Gastroesophageal sphincter (tissue), 3 donors: Measurements from ENCODE around the gene RBM33.

Experiments
- POLR2A ChIP-seq, 2 donors: fragments of 450-650 bp; IDR thresholded peaks; one replicate each; pipeline ENCODE4 v1.6.1; 2017; ENCODE audit warnings: antibody characterized with exemption in 2 of 2, mild to moderate bottlenecking in 2 of 2, moderate library complexity in 1 of 2
- POLR2AphosphoS5 ChIP-seq: sonication (generic); formaldehyde crosslinking; IDR thresholded peaks from one replicate; pipeline ENCODE4 v1.6.1; 2017; ENCODE audit warnings: antibody characterized with exemption
- TF ChIP-seq, protein P1 (sequence below), 4 experiments: fragments of 200-600 bp in 2 of 4; fragments of 450-650 bp in 2 of 4; sonication (generic) in 1 of 4; IDR thresholded peaks; one replicate each; pipeline ENCODE4 v1.5.1; 2017 to 2019; ENCODE audit warnings: antibody characterized with exemption in 4 of 4, mild to moderate bottlenecking in 2 of 4, moderate library complexity in 2 of 4

- TF ChIP-seq POLR2AphosphoS5 (no peak), POLR2A (IDR thresholded peaks at IDR 0.05) (no peak)
- TF ChIP-seq, protein P1, sequence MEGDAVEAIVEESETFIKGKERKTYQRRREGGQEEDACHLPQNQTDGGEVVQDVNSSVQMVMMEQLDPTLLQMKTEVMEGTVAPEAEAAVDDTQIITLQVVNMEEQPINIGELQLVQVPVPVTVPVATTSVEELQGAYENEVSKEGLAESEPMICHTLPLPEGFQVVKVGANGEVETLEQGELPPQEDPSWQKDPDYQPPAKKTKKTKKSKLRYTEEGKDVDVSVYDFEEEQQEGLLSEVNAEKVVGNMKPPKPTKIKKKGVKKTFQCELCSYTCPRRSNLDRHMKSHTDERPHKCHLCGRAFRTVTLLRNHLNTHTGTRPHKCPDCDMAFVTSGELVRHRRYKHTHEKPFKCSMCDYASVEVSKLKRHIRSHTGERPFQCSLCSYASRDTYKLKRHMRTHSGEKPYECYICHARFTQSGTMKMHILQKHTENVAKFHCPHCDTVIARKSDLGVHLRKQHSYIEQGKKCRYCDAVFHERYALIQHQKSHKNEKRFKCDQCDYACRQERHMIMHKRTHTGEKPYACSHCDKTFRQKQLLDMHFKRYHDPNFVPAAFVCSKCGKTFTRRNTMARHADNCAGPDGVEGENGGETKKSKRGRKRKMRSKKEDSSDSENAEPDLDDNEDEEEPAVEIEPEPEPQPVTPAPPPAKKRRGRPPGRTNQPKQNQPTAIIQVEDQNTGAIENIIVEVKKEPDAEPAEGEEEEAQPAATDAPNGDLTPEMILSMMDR (IDR thresholded peaks at IDR 0.05) = no peak
These were observed 25.5 kb upstream of the RBM33 start for GRCh38 chr7:155618708-155619633.
